ENCODE measurements around the gene JRKL.
A peak's percentile ranks its signal among the peaks of the same experiment; 100 is the strongest.

Gene JRKL

DNA sequence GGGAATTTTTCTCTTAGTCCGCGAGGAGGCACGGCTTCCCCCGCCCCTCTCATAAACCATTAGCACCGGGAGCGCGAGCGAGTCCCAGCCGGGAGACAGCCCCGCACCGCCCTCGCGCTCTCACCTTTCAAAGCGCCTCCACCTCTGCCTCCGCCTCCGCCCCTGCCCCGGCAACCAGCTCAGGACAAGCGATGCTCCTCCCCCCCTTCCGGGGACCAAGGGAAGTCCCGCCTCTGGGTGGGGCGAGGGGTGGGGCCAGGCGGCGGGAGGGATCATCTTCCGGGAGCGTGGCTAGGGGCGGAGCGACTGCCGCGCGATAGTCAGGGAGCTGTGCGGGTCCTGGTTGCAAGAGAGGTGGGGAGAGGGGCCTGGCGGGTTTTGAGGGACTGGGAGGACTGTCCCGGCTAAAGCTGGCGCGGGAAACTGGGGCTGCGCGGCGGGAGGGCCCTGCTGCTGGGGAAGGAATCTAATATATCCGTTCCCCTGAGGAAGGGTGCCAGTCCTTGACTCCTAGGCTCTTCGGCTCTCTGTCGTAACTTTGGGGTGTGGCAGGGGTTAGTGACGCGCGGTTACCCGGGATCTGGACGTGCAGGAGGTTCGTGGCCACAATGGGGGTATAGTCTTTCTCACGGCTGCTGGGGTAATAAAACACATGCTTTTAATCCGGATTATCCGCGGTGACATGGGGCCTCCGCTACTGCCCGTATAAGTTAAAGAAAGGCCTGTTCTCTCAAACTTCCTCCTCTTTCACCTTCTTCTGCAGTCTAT, at the start of gene JRKL, which contains the start of gene CCDC82:
Gene JRKL (plus strand): TSS at position 294 of the 768 bp plus-strand sequence. CDS start 637 bp downstream, outside the sequence.
Gene CCDC82 (minus strand): TSS at position 193 of the 768 bp plus-strand sequence. CDS start 5,165 bp downstream, outside the sequence.
- peak; percentile 93 for DNase-seq (ENCODE audit: low spot score)
- in situ Hi-C loops (cut with MboI; ENCODE audit: low pct_unique_long_range_greater_than_20kb, low sequenced_read_pairs, unreplicated experiment) = loop anchor here (25.0 kb wide), 1 partner anchor 553 kb away; no protein-coding TSS in a partner anchor
- TF ChIP-seq CTCF (IDR thresholded peaks at IDR 0.05; ENCODE audit: extremely low read depth, insufficient read depth, missing control alignments) = no peak

GRCh38 chr11:96340555-96340885, 49.3 kb upstream of the JRKL start:
- in situ Hi-C loops (cut with MboI; ENCODE audit: low pct_unique_long_range_greater_than_20kb, low sequenced_read_pairs, unreplicated experiment) = loop anchor here (25.0 kb wide), 1 partner anchor 278 kb away; no protein-coding TSS in a partner anchor
- no peak for TF ChIP-seq CTCF (IDR thresholded peaks at IDR 0.05; ENCODE audit: extremely low read depth, insufficient read depth, missing control alignments)
- DNase-seq (ENCODE audit: low spot score) = no peak

- in situ Hi-C loops (cut with MboI; ENCODE audit: low pct_unique_long_range_greater_than_20kb, low sequenced_read_pairs, unreplicated experiment) = loop anchor here (25.0 kb wide), 1 partner anchor 279 kb away; no protein-coding TSS in a partner anchor
- peak; percentile 52 for DNase-seq (ENCODE audit: low spot score)
- TF ChIP-seq CTCF (IDR thresholded peaks at IDR 0.05; ENCODE audit: extremely low read depth, insufficient read depth, missing control alignments) = peak; percentile 49
Measured at GRCh38 chr11:96341211-96342013, 48.4 kb upstream of the JRKL start.

DNA sequence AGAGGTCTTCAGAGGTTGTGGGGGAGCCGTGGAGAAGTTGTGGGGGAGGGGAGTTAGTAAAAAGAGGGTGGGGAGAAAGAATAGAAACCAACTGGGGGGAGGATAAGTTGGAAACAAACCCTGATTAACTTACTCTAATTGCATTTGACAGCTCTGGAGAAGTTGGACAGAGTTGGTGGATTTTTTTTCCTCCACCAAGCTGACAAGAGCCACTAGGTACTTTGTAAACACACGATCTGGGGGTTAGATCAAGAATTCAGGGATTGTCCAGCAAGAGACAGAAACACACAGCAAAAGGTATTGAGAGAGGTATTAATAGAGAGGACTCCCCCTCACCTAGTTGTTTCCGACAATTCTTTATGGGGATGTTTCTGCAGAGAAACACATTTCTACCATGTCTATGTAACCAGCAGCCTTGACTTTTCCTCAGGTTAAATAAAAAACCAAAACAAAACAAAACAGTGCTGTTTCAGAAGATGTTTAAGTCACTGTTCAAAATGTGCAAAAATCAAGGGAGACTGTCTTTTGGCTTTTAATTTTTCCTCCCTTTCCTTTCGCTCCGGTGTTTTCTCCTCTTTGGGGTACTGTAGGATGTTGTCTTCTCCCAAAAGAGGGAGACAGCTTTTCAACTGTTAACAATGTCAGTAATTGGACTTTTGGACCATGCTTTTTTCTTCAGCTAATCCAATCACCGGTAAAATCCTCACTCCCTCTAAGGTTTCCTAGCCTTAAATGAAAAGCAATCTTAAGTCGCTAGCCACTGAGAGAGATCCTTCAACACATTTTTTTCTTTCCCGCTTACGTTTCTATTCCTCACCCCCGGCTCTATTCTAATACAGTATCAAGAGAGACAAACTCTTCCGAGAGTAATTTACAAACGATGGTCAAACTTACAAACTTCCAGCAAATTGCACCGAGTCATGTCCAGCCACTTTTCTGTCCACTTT, 47.5 kb upstream of the JRKL start:
- DNase-seq (ENCODE audit: low spot score) = no peak
- TF ChIP-seq CTCF (IDR thresholded peaks at IDR 0.05; ENCODE audit: extremely low read depth, insufficient read depth, missing control alignments) = no peak
- in situ Hi-C loops (cut with MboI; ENCODE audit: low pct_unique_long_range_greater_than_20kb, low sequenced_read_pairs, unreplicated experiment) = loop anchor here (25.0 kb wide), 1 partner anchor 280 kb away; no protein-coding TSS in a partner anchor

DNA sequence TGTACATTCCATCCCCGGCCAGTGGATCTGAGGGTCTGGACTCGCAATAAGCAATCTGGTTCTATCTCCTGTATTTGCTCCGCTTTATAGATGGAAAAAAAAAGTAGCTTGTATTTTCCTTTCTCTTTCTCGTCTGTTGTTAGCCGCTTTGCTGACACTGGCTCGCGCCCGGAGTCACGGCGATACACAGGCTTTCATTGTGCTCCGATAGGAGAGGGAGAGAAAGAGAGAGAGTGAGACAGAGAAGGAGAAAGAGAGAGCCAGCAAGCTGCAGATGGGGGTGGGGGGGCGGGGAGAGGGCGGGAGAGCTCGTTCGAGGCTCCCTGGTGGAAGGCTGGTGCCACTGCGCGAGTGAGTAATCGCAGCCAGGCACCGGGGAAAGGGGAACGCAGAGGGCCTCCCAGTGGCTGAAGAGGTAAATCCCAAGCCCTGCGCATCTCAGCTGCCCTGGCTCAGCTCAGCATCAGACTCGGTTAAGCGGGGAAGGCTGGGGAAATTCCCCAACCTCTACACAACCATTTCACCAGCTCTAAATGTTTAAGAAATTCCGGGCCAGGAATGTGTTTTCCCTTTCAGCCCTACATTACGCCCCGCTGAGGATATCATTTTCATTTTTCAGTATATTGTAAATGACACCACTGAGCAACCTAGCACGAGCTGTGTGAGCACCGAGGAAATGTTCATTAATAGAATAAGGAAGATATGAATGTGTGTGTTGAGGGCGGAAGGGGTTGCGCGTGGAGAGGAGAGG, 46.7 kb upstream of the JRKL start, which contains the start of gene MAML2:
Gene MAML2 (minus strand): TSS at position 235 of the 751 bp plus-strand sequence. CDS start 1,300 bp downstream, outside the sequence.
- TF ChIP-seq CTCF (IDR thresholded peaks at IDR 0.05; ENCODE audit: extremely low read depth, insufficient read depth, missing control alignments) = peak; percentile 93
- peak; percentile 86 for DNase-seq (ENCODE audit: low spot score)
- in situ Hi-C loops (cut with MboI; ENCODE audit: low pct_unique_long_range_greater_than_20kb, low sequenced_read_pairs, unreplicated experiment) = loop anchor here (25.0 kb wide), 1 partner anchor 281 kb away; no protein-coding TSS in a partner anchor
